Upper lobe of right lung (tissue), 1 donor: Measurements from ENCODE around the gene TRAF7. TPM values are rescaled to one million over a fixed set of nuclear protein-coding genes. Genes with fewer than 3 reads are reported as not detected.
"Not testable (repeated sequence)": the region's sequence is repeated elsewhere in the genome, so short reads cannot be mapped to it uniquely, and the experiment has no call there.

Experiments
- ATAC-seq: fragments of 200-7000 bp; cut with Tn5 transposase; one replicate; pipeline ENCODE4 v1.9.1; 2020; ENCODE audit warnings: mild to moderate bottlenecking, moderate library complexity
- DNase-seq: peaks from one replicate; pipeline ENCODE4 v3.0.0-alpha.2; 2020
- H3K27ac ChIP-seq: fragments of 200-600 bp; one replicate; pipeline ENCODE4 v1.8.0; 2022
- H3K27me3 ChIP-seq: fragments of 200-600 bp; one replicate; pipeline ENCODE4 v1.8.0; 2022; ENCODE audit warnings: mild to moderate bottlenecking
- H3K36me3 ChIP-seq: fragments of 200-600 bp; one replicate; pipeline ENCODE4 v1.8.0; 2022
- H3K4me1 ChIP-seq: fragments of 200-600 bp; one replicate; pipeline ENCODE4 v1.8.0; 2022
- H3K4me3 ChIP-seq: fragments of 200-600 bp; one replicate; pipeline ENCODE4 v1.8.0; 2022; ENCODE audit warnings: mild to moderate bottlenecking
- H3K9me3 ChIP-seq: fragments of 200-600 bp; one replicate; pipeline ENCODE4 v1.8.0; 2022
- CTCF ChIP-seq: fragments of 200-600 bp; IDR thresholded peaks from one replicate; pipeline ENCODE4 v1.8.0; 2022; ENCODE audit warnings: antibody characterized with exemption
- intact Hi-C: fragments of 100-400 bp; cut with DNase I; formaldehyde crosslinking; loops from one replicate; pipeline ENCODE4 v1.11.0; 2022
- total RNA-seq: library from RNA; stranded (reverse); fragmentation: NEBNext Ultra II Directional; extraction: Animal tissue kit (Norgen Biotek cat#: 25700); gene quantifications from one replicate; pipeline ENCODE4 v1.2.1, GENCODE V29; 2021
- donor health status: DM: no; HTN: yes; CAD: no; lungs with severe emphysema.

The TRAF7 gene
- total RNA-seq, 1 donor from 2014 or later, result 64.3 TPM

- ATAC-seq, intact Hi-C loops, H3K36me3 ChIP-seq, H3K4me1 ChIP-seq, H3K9me3 ChIP-seq, H3K27me3 ChIP-seq, DNase-seq: not testable (repeated sequence)
- Histone ChIP-seq H3K27ac (peak overlapping the region; percentile 42), H3K4me3 (peak overlapping the region; percentile 54)
Measured at GRCh38 chr16:2135071-2135470, 20.5 kb upstream of the TRAF7 start.

GRCh38 chr16:2135770-2136490 is 19.7 kb upstream of the TRAF7 start, which contains the start of gene PKD1:
PKD1 (minus strand) TSS chr16:2135898; CDS start chr16:2135689, 209 bp downstream.
- H3K4me1 ChIP-seq, intact Hi-C loops, H3K27me3 ChIP-seq, H3K9me3 ChIP-seq, H3K36me3 ChIP-seq: not testable (repeated sequence)
- H3K4me3 ChIP-seq, result peak within 1 kb of the TSS; percentile 54
- peak within 1 kb of the TSS; percentile 42 for H3K27ac ChIP-seq
- DNase-seq (peak; percentile 99), ATAC-seq (peak; percentile 91)

- no peak overlapping the region for H3K27ac ChIP-seq
- H3K9me3 ChIP-seq, result no peaks in the 10 kb centered on the region
- no peaks in the 10 kb centered on the region for H3K36me3 ChIP-seq
- TF ChIP-seq CTCF, result no peak
- intact Hi-C loops, result loop anchor here (5.0 kb wide), 1 partner anchor 121 kb away; no protein-coding TSS in a partner anchor
- H3K4me3 ChIP-seq, result no peak overlapping the region
- DNase-seq, result no peak
- H3K27me3 ChIP-seq, result no peaks in the 10 kb centered on the region
- ATAC-seq, result no peak
- H3K4me1 ChIP-seq, result peaks cover 12% of the 10 kb centered on the region
Measured at GRCh38 chr16:2142942-2143877, 12.4 kb upstream of the TRAF7 start.

- Histone ChIP-seq H3K36me3 (no peaks in the 10 kb centered on the region), H3K27ac (no peak overlapping the region), H3K9me3 (no peaks in the 10 kb centered on the region), H3K4me3 (no peak overlapping the region), H3K4me1 (peaks cover 17% of the 10 kb centered on the region), H3K27me3 (no peaks in the 10 kb centered on the region)
- ATAC-seq (no peak), DNase-seq (no peak)
- TF ChIP-seq CTCF, result no peak
- intact Hi-C loops, result loop anchor here (5.0 kb wide), 1 partner anchor 122 kb away; no protein-coding TSS in a partner anchor
Measured at GRCh38 chr16:2143878-2144485, 11.6 kb upstream of the TRAF7 start.

GRCh38 chr16:2145843-2146242 is 9.7 kb upstream of the TRAF7 start:
- H3K27ac ChIP-seq, result no peak overlapping the region
- TF ChIP-seq CTCF, result no peak
- H3K4me1 ChIP-seq, result peaks cover 22% of the 10 kb centered on the region
- ATAC-seq (no peak), DNase-seq (no peak)
- no peaks in the 10 kb centered on the region for H3K9me3 ChIP-seq
- no peak overlapping the region for H3K4me3 ChIP-seq
- intact Hi-C loops, result no loop called here
- no peaks in the 10 kb centered on the region for H3K36me3 ChIP-seq
- no peaks in the 10 kb centered on the region for H3K27me3 ChIP-seq

GRCh38 chr16:2147378-2147777 is 8.2 kb upstream of the TRAF7 start:
- H3K4me3 ChIP-seq, result no peak overlapping the region
- H3K27ac ChIP-seq, result peak overlapping the region; percentile 9
- H3K27me3 ChIP-seq, result no peaks in the 10 kb centered on the region
- TF ChIP-seq CTCF, result no peak
- H3K4me1 ChIP-seq, result peaks cover 38% of the 10 kb centered on the region
- no peak for ATAC-seq
- peaks cover 9% of the 10 kb centered on the region for H3K36me3 ChIP-seq
- no peak for DNase-seq
- H3K9me3 ChIP-seq, result no peaks in the 10 kb centered on the region
- intact Hi-C loops, result no loop called here
